ENCODE data around the gene ATXN1.

The ATXN1 gene

GRCh38 chr6:16776394-16777017 lies 15.2 kb upstream of the ATXN1 start:
- DNase-seq (ENCODE audit: extremely low spot score): no peak
- no peak for TF ChIP-seq CTCF (IDR thresholded peaks at IDR 0.05; ENCODE audit: control extremely low read depth, extremely low read depth, low read depth, missing control alignments)
- ChIA-PET POLR2A (no interaction called here), CTCF (interaction anchor here (0.9 to 5.2 kb wide), 8 partner anchors 9 to 445 kb away, joined by 3 to 42 read pairs (median 4); partner anchors contain the start of gene ATXN1)

- CTCF ChIA-PET: interaction anchor here (0.8 to 5.7 kb wide), 5 partner anchors 9 to 488 kb away, joined by 4 to 43 read pairs (median 33); partner anchors contain the start of gene ATXN1
- POLR2A ChIA-PET: no interaction called here
Observed at GRCh38 chr6:16774437-16774836, 13.2 kb upstream of the ATXN1 start.

GRCh38 chr6:16773362-16773761 lies 12.1 kb upstream of the ATXN1 start:
- CTCF ChIA-PET: interaction anchor here (1.2 to 5.7 kb wide), 6 partner anchors 10 to 487 kb away, joined by 3 to 43 read pairs (median 21); partner anchors contain the start of gene ATXN1

More at GRCh38 chr6:16774437-16774836, 13.2 kb upstream of the ATXN1 start:
- TF ChIP-seq CTCF (IDR thresholded peaks at IDR 0.05; ENCODE audit: control extremely low read depth, extremely low read depth, low read depth, missing control alignments): no peak
- no peak for DNase-seq (ENCODE audit: extremely low spot score)

GRCh38 chr6:16770701-16771569 lies 9.7 kb upstream of the ATXN1 start:
- peak; percentile 94 for TF ChIP-seq CTCF (IDR thresholded peaks at IDR 0.05; ENCODE audit: control extremely low read depth, extremely low read depth, low read depth, missing control alignments)
- ChIA-PET POLR2A (interaction anchor here (0.8 kb wide), 1 partner anchor 8 kb away, joined by 4 read pairs; no protein-coding TSS in a partner anchor), CTCF (interaction anchor here (0.8 to 5.7 kb wide), 27 partner anchors 9 to 602 kb away, joined by 3 to 43 read pairs (median 4); partner anchors contain the start of gene ATXN1)
- peak; percentile 78 for DNase-seq (ENCODE audit: extremely low spot score)

More at GRCh38 chr6:16773362-16773761, 12.1 kb upstream of the ATXN1 start:
- TF ChIP-seq CTCF (IDR thresholded peaks at IDR 0.05; ENCODE audit: control extremely low read depth, extremely low read depth, low read depth, missing control alignments): no peak
- POLR2A ChIA-PET: no interaction called here
- DNase-seq (ENCODE audit: extremely low spot score): no peak

GRCh38 chr6:16769986-16770376 lies 8.7 kb upstream of the ATXN1 start:
- TF ChIP-seq CTCF (IDR thresholded peaks at IDR 0.05; ENCODE audit: control extremely low read depth, extremely low read depth, low read depth, missing control alignments): no peak
- ChIA-PET POLR2A (no interaction called here), CTCF (interaction anchor here (1.3 to 5.7 kb wide), 11 partner anchors 8 to 483 kb away, joined by 3 to 43 read pairs (median 8); partner anchors contain the start of gene ATXN1)
- no peak for DNase-seq (ENCODE audit: extremely low spot score)

Measured in GM10248 (cell line).